SJCRH30 (cell line): ENCODE data around the gene SPA17. TPM values are rescaled to one million over a fixed set of nuclear protein-coding genes. Genes with fewer than 3 reads are reported as not detected.

Source experiments
- DNase-seq, 2 experiments: peaks; one replicate each; pipeline ENCODE4 v3.0.0-alpha.2; 2015 to 2020
- H3K27ac ChIP-seq: fragments of 250-450 bp; sonication (Bioruptor Pico); 2 replicates; pipeline ENCODE4 v1.5.1; 2020; ENCODE audit warnings: mild to moderate bottlenecking, moderate library complexity
- H3K27me3 ChIP-seq: fragments of 250-450 bp; sonication (Bioruptor Pico); 2 replicates; pipeline ENCODE4 v1.5.1; 2020; ENCODE audit warnings: mild to moderate bottlenecking, moderate library complexity
- H3K36me3 ChIP-seq: fragments of 250-450 bp; sonication (Bioruptor Pico); 2 replicates; pipeline ENCODE4 v1.5.1; 2020; ENCODE audit warnings: mild to moderate bottlenecking, moderate library complexity
- H3K4me1 ChIP-seq: fragments of 250-450 bp; sonication (Bioruptor Pico); 2 replicates; pipeline ENCODE4 v1.5.1; 2020; ENCODE audit warnings: mild to moderate bottlenecking, moderate library complexity
- H3K4me3 ChIP-seq: fragments of 250-450 bp; sonication (Bioruptor Pico); 2 replicates; pipeline ENCODE4 v1.5.1; 2020; ENCODE audit warnings: mild to moderate bottlenecking, moderate library complexity
- H3K9me3 ChIP-seq: fragments of 250-450 bp; sonication (Bioruptor Pico); replicated peaks from 2 replicates; pipeline ENCODE4 v1.5.1; 2020; ENCODE audit warnings: mild to moderate bottlenecking, moderate library complexity
- total RNA-seq: library from RNA; depleted of rRNA; stranded (reverse); fragments of >200 nt; shearing (Covaris generic); gene quantifications from 2 replicates; pipeline ENCODE4 v1.2.3, GENCODE V29; 2014

SPA17 gene
- total RNA-seq, 1 experiment from 2014 or later: 6.0 TPM

DNA sequence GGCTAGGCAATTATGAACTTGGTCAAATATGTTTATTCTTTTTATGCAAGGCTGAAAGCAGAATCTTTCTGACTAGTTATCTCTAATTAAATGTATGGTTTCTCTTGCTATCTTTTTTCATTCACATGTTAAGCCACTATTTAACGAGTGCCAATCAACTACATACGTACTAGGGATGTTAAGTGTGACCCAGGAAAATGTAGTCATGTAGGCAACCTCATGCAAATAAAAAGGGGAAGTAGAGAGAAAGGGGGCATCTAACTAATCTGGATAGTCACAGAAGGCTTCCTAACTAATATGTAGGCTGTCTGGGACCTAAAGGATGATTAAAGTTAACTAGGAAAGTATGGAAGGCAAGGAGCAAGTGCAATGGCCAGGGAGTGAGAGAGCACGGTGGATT, 27.6 kb upstream of the SPA17 start:
- Histone ChIP-seq H3K27me3 (no peaks in the 10 kb centered on the region), H3K9me3 (no peaks in the 10 kb centered on the region), H3K4me3 (no peak overlapping the region), H3K36me3 (no peaks in the 10 kb centered on the region), H3K4me1 (no peaks in the 10 kb centered on the region), H3K27ac (no peak overlapping the region)
- no peak for DNase-seq

GRCh38 chr11:124648610-124649009, 25.1 kb upstream of the SPA17 start:
- Histone ChIP-seq H3K27ac (no peak overlapping the region), H3K9me3 (no peaks in the 10 kb centered on the region)

GRCh38 chr11:124656774-124657630, 16.7 kb upstream of the SPA17 start:
- H3K27ac ChIP-seq: no peak overlapping the region
- H3K4me3 ChIP-seq: no peak overlapping the region
- no peaks in the 10 kb centered on the region for H3K27me3 ChIP-seq
- peak; percentile 38 to 56 for DNase-seq
- no peaks in the 10 kb centered on the region for H3K36me3 ChIP-seq
- no peaks in the 10 kb centered on the region for H3K9me3 ChIP-seq
- H3K4me1 ChIP-seq: peaks cover 5% of the 10 kb centered on the region; the same call in 1 of the 2 replicates

More at GRCh38 chr11:124648610-124649009, 25.1 kb upstream of the SPA17 start:
- no peaks in the 10 kb centered on the region for H3K27me3 ChIP-seq
- DNase-seq: no peak
- H3K36me3 ChIP-seq: no peaks in the 10 kb centered on the region
- H3K4me1 ChIP-seq: no peaks in the 10 kb centered on the region
- no peak overlapping the region for H3K4me3 ChIP-seq

- Histone ChIP-seq H3K36me3 (no peaks in the 10 kb centered on the region), H3K4me1 (peaks cover 5% of the 10 kb centered on the region; the same call in 1 of the 2 replicates), H3K27ac (no peak overlapping the region), H3K27me3 (no peaks in the 10 kb centered on the region), H3K4me3 (no peak overlapping the region), H3K9me3 (no peaks in the 10 kb centered on the region)
- DNase-seq: no peak
These were observed 15.8 kb upstream of the SPA17 start for GRCh38 chr11:124657904-124658303.

DNA sequence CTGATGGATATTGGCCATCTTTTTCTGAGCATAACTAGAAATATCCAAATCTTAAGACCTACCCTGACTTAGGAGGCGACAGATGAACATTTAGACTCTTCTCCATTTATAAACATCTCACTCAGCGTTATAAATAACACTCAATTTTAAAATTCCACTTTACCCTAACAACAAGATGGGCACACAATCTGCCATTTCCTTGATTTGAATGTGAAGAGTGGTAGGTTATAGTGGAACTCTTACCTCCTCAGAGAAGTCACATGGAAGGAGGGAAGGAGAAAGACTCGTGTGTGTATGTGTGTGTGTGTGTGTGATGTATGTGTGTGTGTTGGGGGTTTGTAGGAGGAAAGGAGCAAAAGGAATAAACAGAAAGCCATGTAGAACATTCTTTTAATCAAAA, 15.2 kb upstream of the SPA17 start:
- no peaks in the 10 kb centered on the region for H3K9me3 ChIP-seq
- DNase-seq: no peak
- H3K27ac ChIP-seq: no peak overlapping the region
- H3K36me3 ChIP-seq: no peaks in the 10 kb centered on the region
- peaks cover 5% of the 10 kb centered on the region; the same call in 1 of the 2 replicates for H3K4me1 ChIP-seq
- no peaks in the 10 kb centered on the region for H3K27me3 ChIP-seq
- H3K4me3 ChIP-seq: no peak overlapping the region

- Histone ChIP-seq H3K9me3 (no peaks in the 10 kb centered on the region), H3K4me3 (no peak overlapping the region), H3K27ac (no peak overlapping the region), H3K4me1 (peaks cover 5% of the 10 kb centered on the region; the same call in 1 of the 2 replicates), H3K36me3 (no peaks in the 10 kb centered on the region), H3K27me3 (no peaks in the 10 kb centered on the region)
- DNase-seq: no peak
These were observed 14.7 kb upstream of the SPA17 start for GRCh38 chr11:124658986-124659385.

DNA sequence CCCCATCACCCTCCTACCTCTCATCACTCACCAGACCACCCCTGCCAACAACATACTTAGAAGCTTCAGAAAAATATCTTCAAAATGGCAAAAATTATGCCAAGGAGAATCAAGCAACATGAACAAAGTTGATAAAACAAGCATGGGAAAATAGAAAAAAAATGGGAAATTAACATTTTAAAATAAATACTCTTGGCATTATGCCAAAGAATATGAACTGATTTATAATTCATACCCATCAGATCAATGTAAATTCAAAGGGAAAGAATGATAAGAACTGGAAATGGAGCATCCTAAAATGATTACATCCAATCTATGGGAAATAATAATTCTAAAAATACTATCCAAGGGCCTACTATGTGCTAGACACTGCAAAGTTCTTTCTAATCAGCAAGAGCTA, 12.2 kb upstream of the SPA17 start:
- Histone ChIP-seq H3K9me3 (no peaks in the 10 kb centered on the region), H3K27me3 (no peaks in the 10 kb centered on the region), H3K36me3 (no peaks in the 10 kb centered on the region), H3K27ac (no peak overlapping the region), H3K4me3 (no peak overlapping the region), H3K4me1 (peaks cover 2% of the 10 kb centered on the region; the same call in 1 of the 2 replicates)
- DNase-seq: no peak

- Histone ChIP-seq H3K9me3 (no peaks in the 10 kb centered on the region), H3K4me1 (peaks cover 2% of the 10 kb centered on the region; the same call in 1 of the 2 replicates), H3K27me3 (no peaks in the 10 kb centered on the region), H3K4me3 (no peak overlapping the region), H3K36me3 (no peaks in the 10 kb centered on the region), H3K27ac (no peak overlapping the region)
- no peak for DNase-seq
These were observed 11.6 kb upstream of the SPA17 start for GRCh38 chr11:124662106-124662505.

DNA sequence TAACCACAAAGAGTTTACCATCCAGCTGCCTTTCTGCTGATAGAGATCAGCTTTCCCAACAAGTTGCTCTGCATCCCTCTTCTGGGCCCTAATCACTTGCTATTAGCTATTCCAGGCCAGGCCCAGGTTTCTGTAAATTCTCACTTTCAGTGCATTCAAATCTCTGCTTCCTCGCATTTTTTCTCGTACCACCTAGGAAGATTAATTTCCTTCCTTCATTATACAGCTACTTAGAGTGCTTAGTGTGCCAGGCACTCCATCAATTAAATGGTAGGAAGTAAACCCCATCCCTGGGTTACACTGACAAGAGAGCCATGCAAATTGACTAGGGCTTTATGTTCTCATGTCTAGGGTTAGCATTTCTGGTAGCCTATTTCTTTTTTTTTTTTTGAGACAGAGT, 9.8 kb upstream of the SPA17 start:
- Histone ChIP-seq H3K9me3 (no peaks in the 10 kb centered on the region), H3K4me1 (no peaks in the 10 kb centered on the region), H3K27me3 (no peaks in the 10 kb centered on the region), H3K4me3 (no peak overlapping the region), H3K27ac (no peak overlapping the region), H3K36me3 (no peaks in the 10 kb centered on the region)
- no peak for DNase-seq

DNA sequence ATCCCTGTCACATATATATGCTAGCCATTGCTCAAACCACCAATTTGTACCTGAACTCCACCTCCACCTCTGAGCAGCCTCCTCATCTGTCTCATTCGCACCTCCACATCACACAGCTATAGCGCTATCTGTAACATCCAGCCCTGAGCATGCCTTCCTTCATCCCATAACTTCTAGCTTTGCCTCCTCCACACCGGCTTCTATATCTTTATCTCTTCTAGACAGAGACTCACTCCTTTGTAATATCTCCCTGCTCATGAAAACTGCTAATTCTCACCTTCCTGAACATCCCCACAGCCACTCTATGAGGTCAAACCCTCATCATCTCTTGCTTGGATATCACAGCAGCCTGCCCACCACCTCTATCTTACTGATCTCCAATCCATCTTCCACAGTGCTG, 6.1 kb upstream of the SPA17 start:
- Histone ChIP-seq H3K4me3 (no peak overlapping the region), H3K4me1 (no peaks in the 10 kb centered on the region), H3K36me3 (no peaks in the 10 kb centered on the region), H3K27ac (no peak overlapping the region), H3K27me3 (no peaks in the 10 kb centered on the region), H3K9me3 (no peaks in the 10 kb centered on the region)
- DNase-seq: no peak

DNA sequence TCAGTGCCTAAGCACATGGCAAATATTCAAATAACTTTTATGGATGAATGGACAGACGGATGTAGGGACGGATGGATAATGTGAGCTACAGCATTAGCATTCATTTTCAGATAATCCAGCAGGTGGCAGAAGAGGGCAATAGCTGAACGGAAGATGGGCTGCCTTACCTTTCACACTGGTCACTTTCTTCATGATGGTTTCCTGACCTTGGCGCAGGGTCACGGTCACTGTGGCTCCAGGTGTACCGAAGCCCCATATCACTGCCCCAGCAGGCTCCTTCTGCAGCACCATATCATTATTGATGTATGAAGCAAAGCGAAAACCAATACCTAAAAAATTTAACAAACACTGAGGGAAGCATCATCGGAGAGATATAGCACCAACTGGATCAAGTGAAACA, 4.5 kb upstream of the SPA17 start:
- Histone ChIP-seq H3K4me3 (no peak overlapping the region), H3K9me3 (no peaks in the 10 kb centered on the region)

GRCh38 chr11:124670732-124671131, 3.0 kb upstream of the SPA17 start:
- no peak for DNase-seq

More for the DNA sequence above, 4.5 kb upstream of the SPA17 start:
- H3K36me3 ChIP-seq: no peaks in the 10 kb centered on the region
- no peaks in the 10 kb centered on the region for H3K4me1 ChIP-seq
- peak; percentile 15 to 54 for DNase-seq
- no peaks in the 10 kb centered on the region for H3K27me3 ChIP-seq
- no peak overlapping the region for H3K27ac ChIP-seq

GRCh38 chr11:124672536-124673215, 1.0 kb upstream of the SPA17 start:
- H3K27ac ChIP-seq: no peak overlapping the region
- no peak overlapping the region; the same call in 1 of the 2 replicates for H3K4me3 ChIP-seq
- H3K36me3 ChIP-seq: no peaks in the 10 kb centered on the region
- H3K27me3 ChIP-seq: no peaks in the 10 kb centered on the region
- no peaks in the 10 kb centered on the region for H3K4me1 ChIP-seq
- no peaks in the 10 kb centered on the region for H3K9me3 ChIP-seq
- DNase-seq: no peak

More at GRCh38 chr11:124670732-124671131, 3.0 kb upstream of the SPA17 start:
- no peaks in the 10 kb centered on the region for H3K36me3 ChIP-seq
- no peak overlapping the region for H3K27ac ChIP-seq
- no peaks in the 10 kb centered on the region for H3K4me1 ChIP-seq
- no peak overlapping the region for H3K4me3 ChIP-seq
- H3K9me3 ChIP-seq: no peaks in the 10 kb centered on the region
- H3K27me3 ChIP-seq: no peaks in the 10 kb centered on the region

- Histone ChIP-seq H3K4me3 (peak overlapping the region; percentile 61), H3K9me3 (no peaks in the 10 kb centered on the region), H3K27ac (no peak overlapping the region), H3K36me3 (no peaks in the 10 kb centered on the region), H3K4me1 (no peaks in the 10 kb centered on the region), H3K27me3 (no peaks in the 10 kb centered on the region)
- DNase-seq: no peak
These were observed 439 bp downstream of the SPA17 start for GRCh38 chr11:124674168-124674517.

GRCh38 chr11:124674571-124674970, 867 bp downstream of the SPA17 start:
- Histone ChIP-seq H3K36me3 (no peaks in the 10 kb centered on the region), H3K27ac (no peak overlapping the region), H3K9me3 (no peaks in the 10 kb centered on the region), H3K4me1 (no peaks in the 10 kb centered on the region), H3K4me3 (no peak overlapping the region), H3K27me3 (no peaks in the 10 kb centered on the region)
- no peak for DNase-seq
